T-helper 2 cell treated with Interferon-gamma antibody and Interleukin-4, amounts not matched to agents 5 μg/mL and 100 μg/mL, for 36 hours (primary cell): ENCODE data around the gene FAM217B.

Experiments used
- DNase-seq: peaks from one replicate; pipeline ENCODE4 v3.0.0; 2021; ENCODE audit warnings: low spot score
- H3K27ac Mint-ChIP-seq: one replicate; pipeline ENCODE4 v1.8.0; 2021; ENCODE audit warnings: mild to moderate bottlenecking, mixed read lengths
- H3K27me3 Mint-ChIP-seq: one replicate; pipeline ENCODE4 v1.8.0; 2021; ENCODE audit warnings: low read depth, mixed read lengths
- H3K36me3 Mint-ChIP-seq: one replicate; pipeline ENCODE4 v1.8.0; 2021; ENCODE audit warnings: low read depth, mixed read lengths
- H3K4me1 Mint-ChIP-seq: one replicate; pipeline ENCODE4 v1.8.0; 2021; ENCODE audit warnings: low read depth, mixed read lengths
- H3K4me3 Mint-ChIP-seq: one replicate; pipeline ENCODE4 v1.8.0; 2022; ENCODE audit warnings: mild to moderate bottlenecking, moderate library complexity, mixed read lengths
- H3K9me3 Mint-ChIP-seq: one replicate; pipeline ENCODE4 v1.8.0; 2021; ENCODE audit warnings: mixed read lengths

The FAM217B gene

GRCh38 chr20:59932616-59933295 lies 7.4 kb upstream of the FAM217B start:
- H3K36me3 Mint-ChIP-seq: peaks cover 12% of the 10 kb centered on the region
- DNase-seq: no peak
- H3K9me3 Mint-ChIP-seq: no peaks in the 10 kb centered on the region
- peak overlapping the region; percentile 52 for H3K4me3 Mint-ChIP-seq
- peak overlapping the region; percentile 41 for H3K27ac Mint-ChIP-seq
- no peaks in the 10 kb centered on the region for H3K27me3 Mint-ChIP-seq
- H3K4me1 Mint-ChIP-seq: peaks cover 20% of the 10 kb centered on the region

- no peaks in the 10 kb centered on the region for H3K9me3 Mint-ChIP-seq
- peaks cover 26% of the 10 kb centered on the region for H3K4me1 Mint-ChIP-seq
- H3K27me3 Mint-ChIP-seq: no peaks in the 10 kb centered on the region
- H3K27ac Mint-ChIP-seq: peak within 1 kb of the TSS; percentile 41
- DNase-seq: peak; percentile 45
- H3K36me3 Mint-ChIP-seq: peaks cover 18% of the 10 kb centered on the region
- H3K4me3 Mint-ChIP-seq: peak within 1 kb of the TSS; percentile 78
Observed at GRCh38 chr20:59933296-59933848, 6.8 kb upstream of the FAM217B start, which contains the start of gene SYCP2. TSS of gene SYCP2 (minus strand) at chr20:59933637. CDS start at chr20:59922413, 11,224 bp downstream.

GRCh38 chr20:59933849-59934585 lies 6.2 kb upstream of the FAM217B start:
- Mint-ChIP-seq H3K27me3 (no peaks in the 10 kb centered on the region), H3K36me3 (peaks cover 23% of the 10 kb centered on the region), H3K4me3 (peak overlapping the region; percentile 78), H3K27ac (no peak overlapping the region), H3K9me3 (no peaks in the 10 kb centered on the region), H3K4me1 (peaks cover 29% of the 10 kb centered on the region)
- DNase-seq: peak; percentile 79

- no peak overlapping the region for H3K27ac Mint-ChIP-seq
Observed at GRCh38 chr20:59935457-59936185, 4.6 kb upstream of the FAM217B start.

GRCh38 chr20:59936409-59936808 lies 3.8 kb upstream of the FAM217B start:
- Mint-ChIP-seq H3K27me3 (no peaks in the 10 kb centered on the region), H3K27ac (no peak overlapping the region), H3K4me1 (peaks cover 34% of the 10 kb centered on the region), H3K9me3 (no peaks in the 10 kb centered on the region), H3K36me3 (peaks cover 23% of the 10 kb centered on the region), H3K4me3 (no peak overlapping the region)
- DNase-seq: no peak

More at GRCh38 chr20:59935457-59936185, 4.6 kb upstream of the FAM217B start:
- DNase-seq: no peak
- H3K4me3 Mint-ChIP-seq: no peak overlapping the region
- no peaks in the 10 kb centered on the region for H3K9me3 Mint-ChIP-seq
- H3K27me3 Mint-ChIP-seq: no peaks in the 10 kb centered on the region
- H3K4me1 Mint-ChIP-seq: peaks cover 29% of the 10 kb centered on the region
- peaks cover 23% of the 10 kb centered on the region for H3K36me3 Mint-ChIP-seq

GRCh38 chr20:59937150-59937549 lies 3.0 kb upstream of the FAM217B start:
- DNase-seq: no peak
- H3K36me3 Mint-ChIP-seq: peaks cover 24% of the 10 kb centered on the region
- H3K9me3 Mint-ChIP-seq: no peaks in the 10 kb centered on the region
- H3K27me3 Mint-ChIP-seq: no peaks in the 10 kb centered on the region
- H3K4me1 Mint-ChIP-seq: peaks cover 34% of the 10 kb centered on the region
- H3K27ac Mint-ChIP-seq: no peak overlapping the region
- no peak overlapping the region for H3K4me3 Mint-ChIP-seq

GRCh38 chr20:59938221-59938620 lies 2.0 kb upstream of the FAM217B start:
- Mint-ChIP-seq H3K9me3 (no peaks in the 10 kb centered on the region), H3K4me1 (peaks cover 36% of the 10 kb centered on the region), H3K27me3 (no peaks in the 10 kb centered on the region), H3K27ac (no peak overlapping the region), H3K4me3 (peak overlapping the region; percentile 88), H3K36me3 (peaks cover 26% of the 10 kb centered on the region)
- no peak for DNase-seq

- Mint-ChIP-seq H3K27ac (peak overlapping the region; percentile 72), H3K4me1 (peaks cover 36% of the 10 kb centered on the region)
Observed at GRCh38 chr20:59938696-59939051, 1.5 kb upstream of the FAM217B start.

GRCh38 chr20:59939052-59939878 lies 924 bp upstream of the FAM217B start:
- Mint-ChIP-seq H3K27ac (no peak overlapping the region), H3K9me3 (no peaks in the 10 kb centered on the region), H3K4me1 (peaks cover 36% of the 10 kb centered on the region), H3K27me3 (no peaks in the 10 kb centered on the region), H3K36me3 (peaks cover 28% of the 10 kb centered on the region), H3K4me3 (peak overlapping the region; percentile 88)
- DNase-seq: no peak

More at GRCh38 chr20:59938696-59939051, 1.5 kb upstream of the FAM217B start:
- H3K9me3 Mint-ChIP-seq: no peaks in the 10 kb centered on the region
- H3K4me3 Mint-ChIP-seq: peak overlapping the region; percentile 88
- H3K27me3 Mint-ChIP-seq: no peaks in the 10 kb centered on the region
- peaks cover 26% of the 10 kb centered on the region for H3K36me3 Mint-ChIP-seq
- DNase-seq: no peak

- Mint-ChIP-seq H3K4me3 (peak overlapping the region; percentile 93), H3K4me1 (peaks cover 37% of the 10 kb centered on the region), H3K27me3 (no peaks in the 10 kb centered on the region), H3K9me3 (no peaks in the 10 kb centered on the region), H3K36me3 (peaks cover 31% of the 10 kb centered on the region), H3K27ac (peak overlapping the region; percentile 96)
- DNase-seq: no peak
Observed at GRCh38 chr20:59939879-59940128, 385 bp upstream of the FAM217B start.

- DNase-seq: no peak
- H3K9me3 Mint-ChIP-seq: no peaks in the 10 kb centered on the region
- peak overlapping the region; percentile 93 for H3K4me3 Mint-ChIP-seq
- H3K27me3 Mint-ChIP-seq: no peaks in the 10 kb centered on the region
- peaks cover 36% of the 10 kb centered on the region for H3K4me1 Mint-ChIP-seq
- H3K27ac Mint-ChIP-seq: peak overlapping the region; percentile 96
- peaks cover 35% of the 10 kb centered on the region for H3K36me3 Mint-ChIP-seq
Observed at GRCh38 chr20:59940956-59941294, 736 bp downstream of the FAM217B start.

GRCh38 chr20:59942245-59942644 lies 2.1 kb downstream of the FAM217B start:
- DNase-seq: no peak
- H3K36me3 Mint-ChIP-seq: peaks cover 33% of the 10 kb centered on the region
- peaks cover 35% of the 10 kb centered on the region for H3K4me1 Mint-ChIP-seq
- H3K27ac Mint-ChIP-seq: no peak overlapping the region
- H3K4me3 Mint-ChIP-seq: no peak overlapping the region
- H3K9me3 Mint-ChIP-seq: no peaks in the 10 kb centered on the region
- H3K27me3 Mint-ChIP-seq: no peaks in the 10 kb centered on the region

GRCh38 chr20:59944726-59945125 lies 4.5 kb downstream of the FAM217B start:
- no peaks in the 10 kb centered on the region for H3K9me3 Mint-ChIP-seq
- H3K36me3 Mint-ChIP-seq: peaks cover 25% of the 10 kb centered on the region
- no peak for DNase-seq
- no peak overlapping the region for H3K4me3 Mint-ChIP-seq
- H3K27me3 Mint-ChIP-seq: no peaks in the 10 kb centered on the region
- no peak overlapping the region for H3K27ac Mint-ChIP-seq
- peaks cover 39% of the 10 kb centered on the region for H3K4me1 Mint-ChIP-seq
